Urothelium cell line (cell line): Measurements from ENCODE around the gene ADGRA1.
A peak's percentile ranks its signal among the peaks of the same experiment; 100 is the strongest.
"Not testable (repeated sequence)": the region's sequence is repeated elsewhere in the genome, so short reads cannot be mapped to it uniquely, and the experiment has no call there.

Experiments used
- DNase-seq: peaks from one replicate; pipeline ENCODE4 v3.0.0; 2011; ENCODE audit warnings: low spot score, mixed read lengths
- FAIRE-seq: peaks from 2 replicates; lab custom pipeline; 2011; peaks lifted over from hg19 to GRCh38; lab: Jason Lieb, UNC

ADGRA1 gene

DNA sequence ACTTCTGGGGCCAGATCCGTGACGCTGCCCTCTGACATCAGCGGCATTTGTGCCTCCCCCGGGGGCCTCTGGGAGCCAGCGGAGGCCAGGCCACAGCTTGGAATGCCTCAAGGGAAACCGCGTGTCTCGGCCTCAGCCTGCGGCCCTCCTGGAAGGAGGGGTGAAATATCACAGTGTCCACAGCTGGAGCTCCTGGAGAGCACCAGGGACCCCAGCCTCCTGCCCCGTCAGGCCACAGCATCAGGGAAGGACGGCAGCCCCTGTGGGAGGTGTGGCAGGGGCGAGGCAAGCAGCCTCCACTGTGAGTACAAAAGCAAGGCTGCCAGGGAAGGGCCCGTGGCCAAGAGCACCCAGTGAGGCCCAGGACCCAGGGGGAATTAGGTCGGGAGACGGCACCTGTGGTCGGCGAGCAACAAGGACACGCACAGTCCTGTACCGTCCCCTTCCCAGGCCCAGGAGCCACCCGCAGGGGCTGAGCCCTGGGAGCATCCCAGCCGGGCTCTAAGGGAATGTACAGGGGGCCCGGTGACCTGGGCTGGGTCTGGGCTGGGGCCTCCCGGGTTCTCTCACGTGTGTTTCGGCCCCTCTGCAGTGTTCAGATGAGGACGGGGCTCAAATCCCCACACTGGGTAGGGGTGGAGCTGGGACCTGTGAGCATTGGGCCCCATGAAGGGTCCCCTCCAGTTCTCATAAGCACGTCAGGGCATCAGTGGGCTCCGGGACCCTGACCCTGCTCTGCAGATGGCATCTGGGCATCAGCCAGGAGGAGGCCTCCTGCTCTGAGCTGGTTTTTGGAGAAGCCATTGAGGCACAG lies 53.6 kb downstream of the ADGRA1 start:
- FAIRE-seq (no peak), DNase-seq (no peak)

DNA sequence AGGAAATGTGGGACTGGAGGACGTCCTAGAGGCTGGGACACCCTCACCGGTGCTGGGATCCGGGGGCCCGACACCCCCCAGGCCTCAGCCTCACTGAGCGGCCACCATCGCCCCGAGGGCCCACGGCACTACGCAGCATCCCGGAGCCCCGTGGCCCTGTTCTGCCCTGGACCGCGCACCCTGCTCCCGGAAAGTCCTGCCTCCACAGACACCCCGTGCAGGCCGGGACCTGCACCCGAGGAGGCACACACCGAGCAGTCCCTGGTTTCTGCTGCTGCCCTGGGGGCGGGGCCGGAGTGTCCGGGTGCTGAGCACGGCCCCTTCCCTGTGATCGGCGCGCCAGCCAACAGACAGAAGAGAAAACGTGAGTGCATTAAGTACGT lies 54.2 kb downstream of the ADGRA1 start:
- no peak for FAIRE-seq
- no peak for DNase-seq

DNA sequence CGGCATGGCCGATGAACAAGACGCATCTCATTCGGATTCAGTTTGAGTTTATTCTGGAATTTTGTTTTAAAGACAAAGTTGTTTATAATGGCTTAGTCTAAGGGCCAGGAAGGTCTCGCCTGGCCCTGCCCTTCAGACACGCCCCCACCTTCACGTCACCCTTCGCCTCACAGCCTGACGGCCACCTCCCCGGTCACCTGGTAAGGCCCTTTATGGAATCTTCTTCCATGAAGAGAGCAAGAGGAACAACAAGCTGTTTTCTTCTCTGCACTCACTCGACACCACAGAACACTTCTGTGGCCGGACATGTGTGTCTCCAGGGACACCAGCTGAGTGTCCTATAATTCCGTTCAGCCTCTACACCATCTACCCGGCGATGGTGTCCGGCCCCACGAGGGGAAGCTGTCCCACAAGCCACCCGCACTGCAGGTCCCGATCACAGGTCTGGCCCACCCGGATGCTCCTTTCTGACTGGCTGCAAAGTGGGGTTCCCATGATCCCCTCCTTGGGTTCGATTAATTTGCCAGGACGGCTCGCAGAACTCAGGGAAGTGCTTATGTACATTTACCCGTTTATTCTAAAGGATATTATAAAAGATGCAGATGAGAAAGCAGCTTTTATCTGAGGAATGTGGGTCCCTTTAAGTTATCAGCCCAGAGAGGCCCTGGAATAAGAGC lies 54.9 kb downstream of the ADGRA1 start:
- no peak for FAIRE-seq

DNA sequence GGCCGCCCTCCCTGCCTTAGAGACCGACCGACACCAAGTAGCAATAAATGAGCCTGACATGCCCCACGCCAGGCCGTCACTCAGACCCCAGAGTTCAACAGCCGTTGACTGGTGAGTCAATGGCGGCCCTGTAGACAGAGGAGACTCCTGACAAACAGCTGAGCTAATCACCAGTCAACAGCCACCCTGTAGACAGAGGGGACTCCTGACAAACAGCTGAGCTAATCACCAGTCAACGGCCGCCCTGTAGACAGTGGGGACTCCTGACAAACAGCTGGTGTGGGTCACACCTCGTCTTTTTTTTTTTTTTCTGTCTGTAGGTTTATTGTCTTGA lies 55.4 kb downstream of the ADGRA1 start:
- FAIRE-seq (no peak), DNase-seq (no peak)

More for the DNA sequence above, 54.9 kb downstream of the ADGRA1 start:
- no peak for DNase-seq

DNA sequence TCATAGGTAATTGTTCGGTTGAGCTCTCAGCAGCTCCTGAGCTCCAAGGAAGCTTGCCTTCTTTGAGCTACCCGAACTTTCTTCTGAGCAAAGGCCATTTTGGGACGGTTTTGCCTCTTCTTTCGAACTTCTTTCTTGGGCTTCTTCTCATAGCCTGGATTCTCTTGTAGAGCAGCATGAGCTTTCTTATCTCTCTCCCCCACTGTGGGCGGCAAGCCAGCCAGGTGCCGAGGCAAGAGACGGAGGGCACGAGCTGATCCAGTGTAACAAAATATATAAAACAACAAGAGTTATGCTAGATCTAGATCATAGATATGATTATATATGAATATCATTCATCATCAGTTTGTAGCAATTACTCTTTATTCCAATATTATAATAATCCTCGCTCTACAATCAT lies 55.8 kb downstream of the ADGRA1 start:
- FAIRE-seq (no peak), DNase-seq (no peak)

DNA sequence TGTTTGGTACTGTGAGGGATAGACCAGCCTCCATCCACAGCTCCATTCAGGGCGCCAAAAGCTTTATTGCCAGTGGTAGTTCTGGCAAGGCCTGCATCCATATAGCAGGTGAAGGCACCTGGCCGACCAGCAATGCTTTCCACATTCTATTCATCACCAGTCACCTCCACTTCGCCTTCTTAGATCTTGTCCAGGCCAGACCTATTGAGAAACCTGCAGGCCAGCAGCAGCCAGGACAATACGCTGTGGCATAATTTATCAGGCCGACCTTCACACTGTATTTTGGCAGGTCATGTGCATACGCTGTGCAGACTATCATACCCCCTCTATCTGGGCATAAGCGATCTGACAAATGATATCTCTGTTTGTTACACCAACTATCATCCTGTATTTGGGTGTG lies 57.0 kb downstream of the ADGRA1 start:
- FAIRE-seq (no peak), DNase-seq (no peak)

DNA sequence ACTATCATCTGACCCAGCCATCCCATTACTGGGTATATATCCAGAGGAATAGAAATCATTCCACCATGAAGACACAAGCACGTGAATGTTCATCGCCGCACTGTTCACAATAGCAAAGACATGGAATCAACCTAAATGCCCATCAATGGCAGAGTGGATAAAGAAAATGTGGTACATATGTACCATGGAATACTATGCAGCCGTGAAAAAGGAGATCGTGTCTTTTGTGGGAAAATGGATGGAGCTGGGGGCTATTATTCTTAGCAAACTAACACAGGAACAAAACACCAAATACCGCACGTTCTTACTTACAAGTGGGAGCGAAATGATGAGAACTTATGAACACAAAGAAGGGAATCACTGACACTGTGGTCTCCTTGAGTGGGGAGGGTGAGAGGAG lies 62.5 kb downstream of the ADGRA1 start:
- FAIRE-seq: no peak
- no peak for DNase-seq

DNA sequence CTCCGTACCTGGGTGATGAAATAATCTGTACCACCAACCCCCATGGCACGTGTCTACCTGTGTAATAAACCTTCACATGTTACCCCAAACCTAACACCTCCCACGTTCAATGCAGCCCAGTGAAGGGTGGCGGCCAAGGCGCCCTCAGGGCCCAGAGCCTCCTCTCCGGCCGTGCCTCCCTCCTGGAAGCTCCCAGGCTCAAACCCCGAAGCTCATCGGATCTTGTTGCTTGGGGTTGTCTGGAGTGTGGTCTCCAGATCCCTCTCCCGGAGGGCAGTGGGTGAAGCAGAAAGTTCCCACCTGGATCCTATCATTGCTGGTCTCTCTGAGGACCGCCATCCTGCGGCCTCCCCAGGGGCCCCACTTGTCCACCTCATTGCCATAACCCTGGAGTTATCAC lies 62.9 kb downstream of the ADGRA1 start:
- DNase-seq (no peak), FAIRE-seq (no peak)

DNA sequence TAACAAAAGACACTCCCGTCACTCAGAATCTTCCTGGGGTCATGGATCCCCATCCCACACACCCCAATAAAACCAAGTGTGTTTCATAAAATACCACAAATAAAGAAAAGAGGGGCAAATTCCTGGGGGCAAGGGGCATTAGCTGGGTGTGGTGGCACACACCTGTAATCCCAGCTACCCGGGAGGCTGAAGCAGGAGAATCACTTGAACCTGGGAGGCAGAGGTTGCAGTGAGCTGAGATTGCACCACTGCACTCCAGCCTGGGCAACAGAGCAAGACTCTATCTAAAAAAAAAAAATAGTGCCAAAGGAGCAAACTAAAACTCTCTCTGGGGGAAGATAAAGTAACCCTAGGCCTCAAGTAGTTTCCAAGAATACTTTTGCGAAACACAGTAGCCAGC lies 63.3 kb downstream of the ADGRA1 start:
- not testable (repeated sequence) for FAIRE-seq, DNase-seq

DNA sequence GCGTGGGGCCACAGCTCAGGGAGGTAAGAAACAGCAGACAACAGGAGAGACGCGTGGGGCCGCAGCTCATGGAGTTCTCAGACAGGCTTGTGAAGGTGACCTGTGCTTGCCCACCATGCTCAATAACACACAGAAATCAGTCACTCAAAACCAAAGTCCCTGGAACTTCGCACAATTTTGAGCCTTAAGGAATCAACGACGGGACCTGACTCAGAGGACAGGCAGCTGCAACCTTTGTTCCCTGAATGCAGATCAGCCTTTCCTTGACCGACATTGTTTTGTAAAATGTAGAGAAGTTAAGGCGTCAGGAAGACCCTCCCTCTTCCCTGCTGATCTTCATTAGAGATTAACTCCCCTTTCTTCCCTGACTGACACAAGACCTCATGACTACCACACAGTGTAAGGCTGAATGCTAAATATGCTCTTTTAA lies 63.8 kb downstream of the ADGRA1 start:
- FAIRE-seq (no peak), DNase-seq (no peak)

DNA sequence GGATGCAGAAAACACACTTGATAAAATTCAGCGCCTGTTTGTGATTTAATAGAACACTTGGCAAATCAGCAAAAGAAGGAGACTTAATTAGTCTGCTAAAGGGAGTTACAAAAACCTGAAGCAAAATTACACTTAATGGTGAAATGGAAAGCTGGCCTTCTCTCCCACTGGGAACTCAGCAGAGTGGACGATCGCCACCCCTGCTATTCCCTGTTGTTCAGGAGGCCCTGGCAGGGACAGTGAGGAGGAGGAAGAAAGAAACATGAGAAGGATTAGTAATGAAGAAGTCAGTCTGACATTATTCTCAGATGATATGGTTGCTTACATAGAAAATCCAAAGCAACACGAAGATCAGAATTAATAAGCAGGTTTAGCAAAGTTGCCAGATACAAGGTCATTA lies 66.7 kb downstream of the ADGRA1 start:
- no peak for DNase-seq
- no peak for FAIRE-seq

DNA sequence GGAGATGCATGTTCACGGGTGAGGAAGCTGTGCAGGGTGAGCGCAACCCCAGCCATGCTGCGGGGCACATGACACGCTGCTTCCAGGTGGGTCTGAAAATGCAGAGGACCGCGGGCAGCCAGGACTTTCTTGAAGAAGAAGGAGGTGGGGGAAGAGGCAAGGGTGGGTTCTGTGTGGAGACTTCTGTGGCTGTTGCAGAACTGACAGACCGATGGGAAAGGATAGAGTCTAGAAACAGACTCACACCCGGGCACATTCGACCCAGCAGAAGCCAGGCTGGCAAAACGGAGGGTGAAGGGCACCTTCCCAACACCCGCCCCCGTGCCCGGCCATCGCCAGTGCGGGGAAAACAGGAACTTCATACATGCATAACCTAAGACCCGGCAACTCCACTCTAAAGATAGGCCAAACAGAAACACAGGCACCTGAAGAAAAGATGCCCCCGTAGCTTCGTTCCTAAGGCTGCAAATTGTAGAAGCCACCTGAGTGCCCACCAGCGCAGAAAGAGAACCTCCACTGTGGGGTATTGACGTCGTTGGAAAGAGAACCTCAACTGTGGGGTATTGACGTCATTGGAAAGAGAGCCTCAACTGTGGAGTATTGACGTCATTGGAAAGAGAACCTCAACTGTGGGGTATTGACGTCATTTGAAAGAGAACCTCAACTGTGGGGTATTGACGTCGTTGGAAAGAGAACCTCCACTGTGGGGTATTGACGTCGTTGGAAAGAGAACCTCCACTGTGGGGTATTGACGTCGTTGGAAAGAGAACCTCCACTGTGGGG lies 67.5 kb downstream of the ADGRA1 start:
- FAIRE-seq: no peak

DNA sequence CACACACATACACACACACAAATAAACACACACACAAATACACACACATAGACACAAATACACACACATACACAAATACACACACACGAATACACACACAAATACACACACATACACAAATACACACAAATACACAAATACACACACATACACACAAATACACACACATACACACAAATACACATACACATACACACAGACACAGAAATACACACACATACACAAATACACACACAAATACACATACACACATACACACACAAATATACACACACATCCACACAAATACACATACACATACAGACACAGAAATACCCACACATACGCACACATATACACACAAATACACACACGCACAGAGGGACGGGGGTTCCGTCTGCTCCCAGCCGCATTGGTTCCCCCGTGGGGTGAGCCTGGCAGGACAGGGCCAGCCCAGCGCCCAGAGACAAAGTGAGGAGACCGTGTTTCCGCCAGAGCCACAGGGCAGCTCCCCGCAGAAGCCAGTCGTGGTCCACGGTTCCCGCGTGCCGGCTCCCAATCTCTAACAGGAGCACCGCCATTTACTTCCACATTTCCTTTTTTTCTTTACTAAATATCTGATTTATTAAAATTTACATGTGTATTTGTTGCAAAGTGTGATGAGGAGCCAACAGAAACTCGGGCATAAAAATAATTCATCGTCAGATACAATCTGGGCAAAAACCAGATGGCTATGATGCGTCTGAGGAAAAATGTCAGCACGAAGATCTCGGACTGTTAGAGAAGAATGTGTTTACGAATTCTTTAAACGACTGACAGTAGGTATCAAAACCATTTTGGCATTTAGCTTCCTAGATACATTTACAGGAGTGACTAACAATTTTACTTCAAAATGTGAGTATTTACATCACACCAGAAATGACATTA lies 69.2 kb downstream of the ADGRA1 start:
- DNase-seq (no peak), FAIRE-seq (no peak)

More for the DNA sequence above, 67.5 kb downstream of the ADGRA1 start:
- no peak for DNase-seq

DNA sequence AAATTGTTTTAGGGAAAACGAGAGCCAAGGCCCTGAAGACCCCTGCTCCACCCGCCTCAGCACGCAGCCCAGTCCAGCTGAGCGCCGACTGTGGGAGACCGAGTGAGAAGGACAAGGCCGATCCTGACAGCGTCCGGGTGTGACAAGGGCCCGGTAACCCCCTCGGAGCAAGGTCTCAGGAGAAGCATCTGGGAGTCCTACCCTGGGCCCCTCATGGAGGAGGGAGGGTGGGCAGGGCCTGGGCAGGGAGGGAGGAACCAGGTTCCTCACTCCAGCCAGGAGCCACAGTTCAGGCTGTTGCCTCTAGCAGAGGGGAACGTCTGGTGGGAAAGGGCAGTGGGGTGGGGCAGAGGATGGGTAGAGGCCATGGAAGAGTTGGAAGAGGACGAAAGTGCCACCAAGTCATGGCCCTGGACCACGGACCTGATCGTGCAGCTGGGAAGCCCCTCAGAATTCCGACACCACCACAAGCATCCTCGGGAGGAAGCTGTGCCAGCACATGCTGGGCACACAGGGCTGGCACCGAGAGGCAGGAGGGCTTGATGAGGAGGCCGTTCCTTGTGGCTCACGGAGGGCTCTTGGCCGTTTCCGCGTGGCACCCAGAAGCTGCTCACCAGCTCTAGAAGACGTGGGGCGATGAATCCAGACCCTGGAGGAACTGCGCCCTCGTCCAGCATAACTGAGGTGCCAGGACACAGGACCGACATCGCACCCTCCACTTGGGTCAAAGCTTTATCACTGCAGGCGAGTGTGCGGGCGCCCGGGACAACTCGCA lies 70.1 kb downstream of the ADGRA1 start:
- DNase-seq (no peak), FAIRE-seq (no peak)

DNA sequence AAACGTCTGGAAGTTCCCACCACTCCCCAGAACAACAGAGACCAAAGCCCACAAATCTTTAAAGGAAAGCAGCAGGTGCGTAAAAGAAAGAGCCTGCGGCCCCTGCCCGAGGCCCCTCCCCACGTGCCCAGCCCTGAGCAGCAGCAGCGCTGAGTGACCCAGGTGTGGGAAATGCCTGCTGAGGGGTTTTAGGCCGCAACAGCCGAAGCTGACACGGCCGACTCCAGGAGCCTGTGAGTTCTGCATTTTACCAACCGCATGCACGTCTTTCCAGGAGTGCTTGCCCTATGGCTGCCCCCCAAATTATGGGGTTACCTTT lies 70.7 kb downstream of the ADGRA1 start:
- DNase-seq: no peak
- FAIRE-seq: no peak

DNA sequence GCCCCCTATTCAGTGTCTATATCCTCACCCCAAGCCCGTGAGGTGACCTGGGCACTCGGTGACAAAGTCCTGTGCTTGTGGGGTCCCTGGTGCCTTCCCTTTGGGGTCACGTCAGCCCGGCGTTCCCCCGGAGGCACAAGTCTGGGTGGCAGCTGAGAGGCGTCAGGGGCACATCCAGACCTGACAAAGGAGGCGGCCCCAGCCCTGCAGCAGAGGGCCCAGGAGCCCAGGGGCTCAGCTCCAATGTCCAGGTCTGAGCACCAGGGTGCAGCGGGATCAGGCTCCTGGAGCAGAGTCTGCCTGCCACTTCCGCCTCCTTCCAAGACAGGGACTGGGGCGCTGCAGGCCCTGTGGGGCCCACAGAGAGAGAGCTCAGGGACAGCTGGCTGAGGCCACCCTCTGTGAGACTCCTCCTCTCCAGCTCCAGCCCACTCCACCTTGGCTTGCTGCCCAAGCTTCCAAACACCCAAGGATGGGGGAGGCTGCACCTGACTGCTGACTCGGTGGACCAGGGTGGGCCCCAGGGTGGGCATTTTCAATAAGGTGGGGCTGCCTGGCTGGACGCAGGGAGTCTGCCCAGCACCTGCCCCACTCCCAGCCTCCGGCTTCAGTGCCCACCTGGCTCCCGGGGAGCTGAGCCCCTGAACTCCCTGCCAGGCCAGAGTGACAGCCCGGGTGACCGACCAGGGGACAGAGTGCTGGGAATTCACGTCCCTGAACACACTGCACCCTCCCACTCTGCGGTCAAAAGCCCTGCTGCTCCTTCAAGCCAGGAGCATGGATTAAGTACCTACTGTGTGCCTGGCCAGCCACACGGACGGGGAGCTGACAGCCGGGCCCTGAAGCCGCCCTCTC lies 71.3 kb downstream of the ADGRA1 start:
- FAIRE-seq: no peak
- peak; percentile 42 for DNase-seq

DNA sequence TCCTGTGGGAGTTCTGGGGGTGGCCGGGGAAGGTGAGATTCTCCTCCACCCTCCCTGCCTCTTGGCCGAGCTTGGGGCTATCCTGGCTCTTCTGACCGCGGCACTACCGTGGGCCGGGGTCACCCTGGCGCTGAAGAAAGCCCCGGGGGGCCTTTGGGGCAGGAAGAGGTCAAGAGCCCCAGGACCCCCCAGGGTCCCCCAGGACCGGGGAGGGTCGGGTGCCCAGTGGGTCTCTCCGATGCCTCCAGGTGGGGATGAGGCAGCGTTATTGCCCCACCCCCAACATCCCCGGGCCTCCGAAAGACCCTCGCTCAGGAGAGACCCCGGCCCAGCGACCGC lies 71.9 kb downstream of the ADGRA1 start:
- no peak for FAIRE-seq
- no peak for DNase-seq

DNA sequence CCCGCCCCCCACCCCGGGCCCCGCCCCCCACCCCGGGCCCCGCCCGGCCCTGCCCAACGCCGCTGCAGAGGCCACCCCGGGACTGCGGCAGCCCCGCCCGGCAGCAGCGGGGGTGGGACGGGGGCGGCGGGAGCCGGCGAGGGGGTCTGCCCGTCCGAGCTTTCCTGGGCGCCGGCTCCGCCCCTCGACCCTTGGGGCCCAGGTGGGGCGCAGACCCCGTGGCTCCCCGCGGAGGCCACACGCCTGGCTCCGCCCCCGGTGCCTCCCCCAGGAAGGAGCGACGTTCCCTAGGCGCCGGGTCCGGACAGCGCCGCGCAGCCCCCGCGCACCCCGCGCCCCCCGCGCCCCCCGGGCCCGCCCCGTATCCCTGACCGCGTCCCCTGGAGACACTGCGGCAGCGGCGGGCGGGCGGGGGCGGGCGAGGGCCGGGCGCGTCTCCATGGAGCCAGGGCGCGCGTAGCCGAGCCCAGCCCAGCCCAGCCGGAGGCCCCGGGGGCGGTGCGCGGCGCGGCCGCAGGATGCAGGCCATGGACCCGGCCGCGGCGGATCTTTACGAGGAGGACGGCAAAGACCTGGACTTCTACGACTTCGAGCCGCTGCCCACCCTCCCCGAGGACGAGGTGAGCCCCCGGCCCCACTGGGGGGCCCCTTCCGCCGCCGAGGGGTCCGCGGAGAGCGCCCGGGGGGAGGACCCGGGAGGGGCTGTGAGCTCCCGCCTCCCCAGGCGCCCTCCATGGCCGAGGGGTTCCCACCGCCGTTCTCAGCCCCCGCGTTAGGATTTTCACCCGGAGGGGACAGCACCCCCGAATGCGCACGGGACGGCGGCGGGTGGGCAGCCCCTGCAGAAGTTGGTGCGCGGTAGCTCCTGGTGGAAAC lies 72.5 kb downstream of the ADGRA1 start, which contains the start of gene KNDC1:
TSS of gene KNDC1 (plus strand) at position 270 of the 876 bp plus-strand sequence. CDS start at position 519, 249 bp downstream.
- FAIRE-seq (no peak), DNase-seq (peak; percentile 76)
